Measurements from ENCODE around the gene MYO16.

The MYO16 gene

GRCh38 chr13:108656742-108657141 lies 27.3 kb downstream of the MYO16 start:
- no peak for DNase-seq (ENCODE audit: low read depth, low spot score)

GRCh38 chr13:108657519-108657918 lies 28.1 kb downstream of the MYO16 start:
- DNase-seq (ENCODE audit: low read depth, low spot score): no peak

More at GRCh38 chr13:108656742-108657141, 27.3 kb downstream of the MYO16 start:
- H3K4me3 ChIP-seq (ENCODE audit: low read length): no peak overlapping the region

GRCh38 chr13:108662528-108662927 lies 33.1 kb downstream of the MYO16 start:
- H3K4me3 ChIP-seq (ENCODE audit: low read length): no peak overlapping the region
- no peak for DNase-seq (ENCODE audit: low read depth, low spot score)

More at GRCh38 chr13:108657519-108657918, 28.1 kb downstream of the MYO16 start:
- no peak overlapping the region for H3K4me3 ChIP-seq (ENCODE audit: low read length)

- H3K4me3 ChIP-seq (ENCODE audit: low read length): no peak overlapping the region
- DNase-seq (ENCODE audit: low read depth, low spot score): no peak
Measured at GRCh38 chr13:108663710-108664109, 34.3 kb downstream of the MYO16 start.

GRCh38 chr13:108667205-108667604 lies 37.8 kb downstream of the MYO16 start:
- DNase-seq (ENCODE audit: low read depth, low spot score): no peak
- no peak overlapping the region for H3K4me3 ChIP-seq (ENCODE audit: low read length)

GRCh38 chr13:108669381-108669780 lies 40.0 kb downstream of the MYO16 start:
- DNase-seq (ENCODE audit: low read depth, low spot score): no peak
- no peak overlapping the region for H3K4me3 ChIP-seq (ENCODE audit: low read length)

- no peak for DNase-seq (ENCODE audit: low read depth, low spot score)
- H3K4me3 ChIP-seq (ENCODE audit: low read length): no peak overlapping the region
Measured at GRCh38 chr13:108674346-108674745, 44.9 kb downstream of the MYO16 start.

- H3K4me3 ChIP-seq (ENCODE audit: low read length): no peak overlapping the region
- DNase-seq (ENCODE audit: low read depth, low spot score): no peak
Measured at GRCh38 chr13:108674771-108675170, 45.4 kb downstream of the MYO16 start.

- DNase-seq (ENCODE audit: low read depth, low spot score): no peak
- no peak overlapping the region for H3K4me3 ChIP-seq (ENCODE audit: low read length)
Measured at GRCh38 chr13:108676620-108677019, 47.2 kb downstream of the MYO16 start.

GRCh38 chr13:108677806-108678205 lies 48.4 kb downstream of the MYO16 start:
- no peak for DNase-seq (ENCODE audit: low read depth, low spot score)
- H3K4me3 ChIP-seq (ENCODE audit: low read length): no peak overlapping the region

- H3K4me3 ChIP-seq (ENCODE audit: low read length): no peak overlapping the region
- DNase-seq (ENCODE audit: low read depth, low spot score): no peak
Measured at GRCh38 chr13:108680011-108680410, 50.6 kb downstream of the MYO16 start.

- DNase-seq (ENCODE audit: low read depth, low spot score): no peak
- no peak overlapping the region for H3K4me3 ChIP-seq (ENCODE audit: low read length)
Measured at GRCh38 chr13:108681986-108682575, 52.7 kb downstream of the MYO16 start.

GRCh38 chr13:108682714-108683113 lies 53.3 kb downstream of the MYO16 start:
- no peak for DNase-seq (ENCODE audit: low read depth, low spot score)
- H3K4me3 ChIP-seq (ENCODE audit: low read length): no peak overlapping the region

GRCh38 chr13:108686027-108686426 lies 56.6 kb downstream of the MYO16 start:
- H3K4me3 ChIP-seq (ENCODE audit: low read length): no peak overlapping the region
- DNase-seq (ENCODE audit: low read depth, low spot score): no peak

- DNase-seq (ENCODE audit: low read depth, low spot score): no peak
- H3K4me3 ChIP-seq (ENCODE audit: low read length): no peak overlapping the region
Measured at GRCh38 chr13:108690726-108691125, 61.3 kb downstream of the MYO16 start.

GRCh38 chr13:108700422-108701170 lies 71.2 kb downstream of the MYO16 start:
- peak; percentile 60 for DNase-seq (ENCODE audit: low read depth, low spot score)
- no peak overlapping the region for H3K4me3 ChIP-seq (ENCODE audit: low read length)

GRCh38 chr13:108702171-108702570 lies 72.8 kb downstream of the MYO16 start:
- H3K4me3 ChIP-seq (ENCODE audit: low read length): no peak overlapping the region
- DNase-seq (ENCODE audit: low read depth, low spot score): no peak

GRCh38 chr13:108705031-108705430 lies 75.6 kb downstream of the MYO16 start:
- no peak overlapping the region for H3K4me3 ChIP-seq (ENCODE audit: low read length)
- no peak for DNase-seq (ENCODE audit: low read depth, low spot score)

GRCh38 chr13:108707584-108707983 lies 78.2 kb downstream of the MYO16 start:
- no peak for DNase-seq (ENCODE audit: low read depth, low spot score)
- H3K4me3 ChIP-seq (ENCODE audit: low read length): no peak overlapping the region

- no peak overlapping the region for H3K4me3 ChIP-seq (ENCODE audit: low read length)
- DNase-seq (ENCODE audit: low read depth, low spot score): no peak
Measured at GRCh38 chr13:108708921-108709320, 79.5 kb downstream of the MYO16 start.

GRCh38 chr13:108711386-108711785 lies 82.0 kb downstream of the MYO16 start:
- no peak overlapping the region for H3K4me3 ChIP-seq (ENCODE audit: low read length)
- DNase-seq (ENCODE audit: low read depth, low spot score): no peak
